ENCODE data around the gene LDHD.

The LDHD gene

GRCh38 chr16:75151798-75152197 lies 35.2 kb upstream of the LDHD start:
- Histone ChIP-seq H3F3A (ENCODE audit: insufficient read depth) (no peaks in the 10 kb centered on the region), H3K36me3 (ENCODE audit: low read length) (peaks cover 37% of the 10 kb centered on the region), H3K9ac (ENCODE audit: low read length) (no peak overlapping the region), H3K27me3 (ENCODE audit: low read length) (no peaks in the 10 kb centered on the region), H4K20me1 (ENCODE audit: low read depth, low read length) (no peaks in the 10 kb centered on the region), H3K4me3 (ENCODE audit: insufficient read depth, low read length, poor library complexity, severe bottlenecking) (no peak overlapping the region), H3K9me2 (replicated peaks; ENCODE audit: insufficient read depth, low read length) (no peaks in the 10 kb centered on the region), H3K9me3 (ENCODE audit: insufficient read depth, low read length) (peaks cover 20% of the 10 kb centered on the region; the same call in 1 of the 2 replicates), H3K27ac (ENCODE audit: low read depth, low read length) (no peak overlapping the region), H3K4me2 (ENCODE audit: low read depth, low read length, poor library complexity, severe bottlenecking) (no peak overlapping the region), H2AFZ (ENCODE audit: low read depth, low read length, severe bottlenecking) (no peak overlapping the region), H3K79me2 (ENCODE audit: insufficient read depth, low read length) (peaks cover 66% of the 10 kb centered on the region)
- TF ChIP-seq CTCF (IDR thresholded peaks at IDR 0.05; ENCODE audit: insufficient read depth, low read length, poor library complexity, severe bottlenecking) = no peak
- TF ChIP-seq EZH2phosphoT487 (conservative IDR thresholded peaks at IDR 0.05; ENCODE audit: low read length) = no peak

GRCh38 chr16:75148311-75149195 lies 32.0 kb upstream of the LDHD start, which contains the start of gene ZFP1:
TSS of gene ZFP1 (plus strand) at chr16:75148524. CDS start at chr16:75152952, 4,428 bp downstream.
- peak within 1 kb of the TSS; percentile 61 for H3K4me2 ChIP-seq (ENCODE audit: low read depth, low read length, poor library complexity, severe bottlenecking)
- H3K27me3 ChIP-seq (ENCODE audit: low read length) = no peaks in the 10 kb centered on the region
- peaks cover 20% of the 10 kb centered on the region; the same call in 1 of the 2 replicates for H3K9me3 ChIP-seq (ENCODE audit: insufficient read depth, low read length)
- peaks cover 32% of the 10 kb centered on the region for H3K36me3 ChIP-seq (ENCODE audit: low read length)
- H3F3A ChIP-seq (ENCODE audit: insufficient read depth) = no peaks in the 10 kb centered on the region
- peak within 1 kb of the TSS; percentile 85 for H3K27ac ChIP-seq (ENCODE audit: low read depth, low read length)
- TF ChIP-seq CTCF (IDR thresholded peaks at IDR 0.05; ENCODE audit: insufficient read depth, low read length, poor library complexity, severe bottlenecking) = no peak
- no peak for TF ChIP-seq EZH2phosphoT487 (conservative IDR thresholded peaks at IDR 0.05; ENCODE audit: low read length)
- H3K9ac ChIP-seq (ENCODE audit: low read length) = peak within 1 kb of the TSS; percentile 96
- H2AFZ ChIP-seq (ENCODE audit: low read depth, low read length, severe bottlenecking) = peak within 1 kb of the TSS; percentile 87
- H3K4me3 ChIP-seq (ENCODE audit: insufficient read depth, low read length, poor library complexity, severe bottlenecking) = peak within 1 kb of the TSS; percentile 99
- H3K79me2 ChIP-seq (ENCODE audit: insufficient read depth, low read length) = peaks cover 47% of the 10 kb centered on the region
- no peaks in the 10 kb centered on the region for H4K20me1 ChIP-seq (ENCODE audit: low read depth, low read length)
- H3K9me2 ChIP-seq (replicated peaks; ENCODE audit: insufficient read depth, low read length) = no peaks in the 10 kb centered on the region

- TF ChIP-seq EZH2phosphoT487 (conservative IDR thresholded peaks at IDR 0.05; ENCODE audit: low read length) = no peak
- no peak for TF ChIP-seq CTCF (IDR thresholded peaks at IDR 0.05; ENCODE audit: insufficient read depth, low read length, poor library complexity, severe bottlenecking)
- H3K36me3 ChIP-seq (ENCODE audit: low read length) = peaks cover 26% of the 10 kb centered on the region
- H3K9ac ChIP-seq (ENCODE audit: low read length) = peak overlapping the region; percentile 96; the same call in 1 of the 2 replicates
- H2AFZ ChIP-seq (ENCODE audit: low read depth, low read length, severe bottlenecking) = peak overlapping the region; percentile 72
- H3K27me3 ChIP-seq (ENCODE audit: low read length) = no peaks in the 10 kb centered on the region
- H3K27ac ChIP-seq (ENCODE audit: low read depth, low read length) = 0 out of 2 replicates have a peak overlapping the region, but pooled peaks have one; percentile 85
- peak overlapping the region; percentile 61 for H3K4me2 ChIP-seq (ENCODE audit: low read depth, low read length, poor library complexity, severe bottlenecking)
- peaks cover 16% of the 10 kb centered on the region; the same call in 1 of the 2 replicates for H3K9me3 ChIP-seq (ENCODE audit: insufficient read depth, low read length)
- H3F3A ChIP-seq (ENCODE audit: insufficient read depth) = no peaks in the 10 kb centered on the region
- H3K9me2 ChIP-seq (replicated peaks; ENCODE audit: insufficient read depth, low read length) = no peaks in the 10 kb centered on the region
- H3K79me2 ChIP-seq (ENCODE audit: insufficient read depth, low read length) = peaks cover 41% of the 10 kb centered on the region
- peak overlapping the region; percentile 99 for H3K4me3 ChIP-seq (ENCODE audit: insufficient read depth, low read length, poor library complexity, severe bottlenecking)
- no peaks in the 10 kb centered on the region for H4K20me1 ChIP-seq (ENCODE audit: low read depth, low read length)
Observed at GRCh38 chr16:75147968-75148310, 31.4 kb upstream of the LDHD start.

Measured in SU-DHL-6 (cell line).